GM12878 (cell line): ENCODE measurements around the gene RINL. TPM values are rescaled to one million over a fixed set of nuclear protein-coding genes. Genes with fewer than 3 reads are reported as not detected.

ENCODE experiments used
- ATAC-seq: fragments of 200-7000 bp; cut with Tn5 transposase; 3 replicates; pipeline ENCODE4 v1.9.1; 2020; ENCODE audit warnings: mild to moderate bottlenecking, moderate library complexity
- BruUV-seq: library from RNA; stranded (reverse); fragments of 400-500 nt; replicated peaks from 2 replicates; lab custom pipeline; 2021; lab: Mats Ljungman, UMichigan
- CTCF ChIA-PET: fragments of 300-600 bp; sonication (Branson Sonifier 250); formaldehyde crosslinking; extraction: SDS; loops from one replicate; lab custom pipeline; 2021; ENCODE audit warnings: inconsistent platforms; lab: Yijun Ruan, JAX
- POLR2A ChIA-PET: fragments of 350-600 bp; formaldehyde crosslinking; extraction: SDS; loops from one replicate; lab custom pipeline; 2021; ENCODE audit warnings: inconsistent platforms; lab: Charles Lee
- RAD21 ChIA-PET: fragments of 300-600 bp; sonication (Branson Sonifier 250); formaldehyde crosslinking; loops from one replicate; lab custom pipeline; 2023; ENCODE audit warnings: antibody characterized with exemption; ENCODE audit not compliant: unreplicated experiment; lab: Charles Lee
- SMC1A ChIA-PET: fragments of 300-600 bp; sonication (Branson Sonifier 250); formaldehyde crosslinking; loops from one replicate; lab custom pipeline; 2023; ENCODE audit not compliant: unreplicated experiment, uncharacterized antibody; lab: Charles Lee
- DNase-seq: peaks from one replicate; pipeline ENCODE4 v3.0.0-alpha.2; 2011; ENCODE audit warnings: low read depth, low spot score
- FAIRE-seq: peaks from 3 replicates; lab custom pipeline; 2011; peaks lifted over from hg19 to GRCh38; lab: Jason Lieb, UNC
- H2AFZ ChIP-seq: 2 replicates; pipeline ENCODE4 v1.6.0; 2011; ENCODE audit warnings: low read depth, low read length, control low read depth; ENCODE audit not compliant: control insufficient read depth
- H3K27ac ChIP-seq: 2 replicates; pipeline ENCODE4 v1.5.1; 2011; ENCODE audit warnings: control low read depth; ENCODE audit not compliant: control insufficient read depth, insufficient read depth
- H3K27me3 ChIP-seq, 2 experiments: replicated peaks in 1 of 2; 2 replicates each; pipeline versions ENCODE4 v1.6.0 to v1.6.1; 2011; ENCODE audit warnings: low read length in 1 of 2; ENCODE audit not compliant: control insufficient read depth in 2 of 2, insufficient read depth in 2 of 2
- H3K36me3 ChIP-seq, 2 experiments: 2 replicates each; pipeline ENCODE4 v1.5.1; 2011; ENCODE audit warnings: low read length in 1 of 2; ENCODE audit not compliant: control insufficient read depth in 2 of 2, insufficient read depth in 2 of 2
- H3K4me1 ChIP-seq: 2 replicates; pipeline ENCODE4 v1.6.1; 2011; ENCODE audit warnings: mild to moderate bottlenecking, low read length, moderate library complexity, mixed read lengths; ENCODE audit not compliant: control insufficient read depth, insufficient read depth
- H3K4me2 ChIP-seq: 2 replicates; pipeline ENCODE4 v1.6.0; 2011; ENCODE audit warnings: control low read depth; ENCODE audit not compliant: control insufficient read depth, insufficient read depth
- H3K4me3 ChIP-seq: fragments of 200-600 bp; sonication (generic); 2 replicates; pipeline ENCODE4 v1.5.1; 2016
- H3K79me2 ChIP-seq: 2 replicates; pipeline ENCODE4 v1.6.0; 2011; ENCODE audit warnings: low read length; ENCODE audit not compliant: control insufficient read depth, insufficient read depth
- H3K9ac ChIP-seq: 2 replicates; pipeline ENCODE4 v1.8.0; 2011; ENCODE audit warnings: low read length, control low read depth, mixed read lengths; ENCODE audit not compliant: control insufficient read depth, insufficient read depth
- H3K9me3 ChIP-seq: replicated peaks from 3 replicates; pipeline ENCODE4 v1.5.1; 2011; ENCODE audit warnings: mild to moderate bottlenecking, low read length; ENCODE audit not compliant: control insufficient read depth, insufficient read depth
- H4K20me1 ChIP-seq: 2 replicates; pipeline ENCODE4 v1.6.0; 2011; ENCODE audit not compliant: control insufficient read depth, insufficient read depth
- BRCA1 ChIP-seq: IDR thresholded peaks from 2 replicates; pipeline ENCODE4 v1.6.1; 2011; ENCODE audit warnings: low read depth, low read length, improper control_type of control experiment
- NBN ChIP-seq: fragments of 450-650 bp; IDR thresholded peaks from 2 replicates; pipeline ENCODE4 v1.6.1; 2016
- NR2F1 ChIP-seq: fragments of 450-650 bp; conservative IDR thresholded peaks from 2 replicates; pipeline ENCODE4 v1.6.1; 2017; ENCODE audit warnings: mild to moderate bottlenecking
- PML ChIP-seq: IDR thresholded peaks from 2 replicates; pipeline ENCODE4 v1.6.1; 2012; ENCODE audit warnings: low read length, inconsistent platforms
- POLR2A ChIP-seq: IDR thresholded peaks from 2 replicates; pipeline ENCODE4 v1.6.1; 2011; ENCODE audit warnings: low read depth, mild to moderate bottlenecking, low read length
- POLR2AphosphoS2 ChIP-seq: IDR thresholded peaks from 2 replicates; pipeline ENCODE4 v1.6.1; 2011; ENCODE audit warnings: low read depth, mild to moderate bottlenecking, low read length, improper control_type of control experiment, moderate library complexity
- POLR2AphosphoS5 ChIP-seq: IDR thresholded peaks from 2 replicates; pipeline ENCODE4 v1.6.1; 2011; ENCODE audit warnings: mild to moderate bottlenecking, low read length, inconsistent platforms
- SMAD5 ChIP-seq: IDR thresholded peaks from 2 replicates; pipeline ENCODE4 v1.6.1; 2016; ENCODE audit warnings: antibody characterized with exemption, low read depth
- SREBF2 ChIP-seq: IDR thresholded peaks from 2 replicates; pipeline ENCODE4 v1.6.1; 2012; ENCODE audit warnings: mild to moderate bottlenecking, low read length
- TAF1 ChIP-seq: IDR thresholded peaks from 2 replicates; pipeline ENCODE4 v1.6.1; 2011; ENCODE audit warnings: mild to moderate bottlenecking, low read depth, low read length, borderline replicate concordance
- WGBS: methylation state at CpG from one replicate; pipeline ENCODE4 v1.1.6; 2016; ENCODE audit warnings: low lambda C conversion rate; ENCODE audit not compliant: insufficient replicate concordance, insufficient coverage; ENCODE audit errors: missing lambda C conversion rate; 5-methylcytosine and 5-hydroxymethylcytosine counted together
- in situ Hi-C: fragments of 300-500 bp; cut with MboI; formaldehyde crosslinking; loops from 9 replicates; pipeline ENCODE4 v1.14.3; 2018; ENCODE audit warnings: mixed read lengths
- intact Hi-C: fragments of 100-400 bp; cut with micrococcal nuclease; formaldehyde crosslinking; loops from one replicate; pipeline ENCODE4 v1.14.2; 2022; ENCODE audit not compliant: unreplicated experiment
- polyA plus RNA-seq, 11 experiments: library from polyadenylated mRNA; depleted of rRNA in 4 of 11; unstranded in 6 of 11; stranded (reverse) in 5 of 11; fragments of >200 nt; fragmentation: Nextera tagmentation in 4 of 11; fragmentation: Illumina TruSeq in 1 of 11; extraction: Ambion mirVana in 4 of 11; extraction: Trizol in 1 of 11; gene quantifications; 1 replicate in 1 of 11; 2 replicates in 10 of 11; pipeline versions ENCODE4 v1.2.1 to v1.2.3, GENCODE V29; 2011 to 2016; ENCODE audit warnings: inconsistent platforms in 2 of 11, missing spikeins in 2 of 11, low read depth in 1 of 11
- total RNA-seq, 4 experiments: library from RNA; depleted of rRNA in 3 of 4; stranded (reverse); fragments of >200 nt in 3 of 4; fragmentation: Illumina TruSeq in 1 of 4; extraction: Trizol in 1 of 4; gene quantifications; 2 replicates each; pipeline versions ENCODE4 v1.2.1 to v1.2.3, GENCODE V29; 2013 to 2021
- TF ChIP-seq, protein P1 (sequence below): fragments of 450-650 bp; formaldehyde crosslinking; IDR thresholded peaks from 2 replicates; pipeline ENCODE4 v1.5.0; 2022; ENCODE audit warnings: mild to moderate bottlenecking, missing genetic modification characterization
- TF ChIP-seq, protein P2 (sequence below): IDR thresholded peaks from 2 replicates; pipeline ENCODE4 v1.6.1; 2012; ENCODE audit warnings: mild to moderate bottlenecking, low read depth, low read length
- TF ChIP-seq, protein P3 (sequence below): fragments of 450-650 bp; IDR thresholded peaks from 2 replicates; pipeline ENCODE4 v1.6.1; 2016; ENCODE audit warnings: mild to moderate bottlenecking

Gene RINL
- total and polyA plus RNA-seq, 10 of the 15 experiments (the other 5 are each of a cell fraction or from before 2014, with no cell fraction given), result 14.5 to 64.2 (median 47.6) TPM

DNA sequence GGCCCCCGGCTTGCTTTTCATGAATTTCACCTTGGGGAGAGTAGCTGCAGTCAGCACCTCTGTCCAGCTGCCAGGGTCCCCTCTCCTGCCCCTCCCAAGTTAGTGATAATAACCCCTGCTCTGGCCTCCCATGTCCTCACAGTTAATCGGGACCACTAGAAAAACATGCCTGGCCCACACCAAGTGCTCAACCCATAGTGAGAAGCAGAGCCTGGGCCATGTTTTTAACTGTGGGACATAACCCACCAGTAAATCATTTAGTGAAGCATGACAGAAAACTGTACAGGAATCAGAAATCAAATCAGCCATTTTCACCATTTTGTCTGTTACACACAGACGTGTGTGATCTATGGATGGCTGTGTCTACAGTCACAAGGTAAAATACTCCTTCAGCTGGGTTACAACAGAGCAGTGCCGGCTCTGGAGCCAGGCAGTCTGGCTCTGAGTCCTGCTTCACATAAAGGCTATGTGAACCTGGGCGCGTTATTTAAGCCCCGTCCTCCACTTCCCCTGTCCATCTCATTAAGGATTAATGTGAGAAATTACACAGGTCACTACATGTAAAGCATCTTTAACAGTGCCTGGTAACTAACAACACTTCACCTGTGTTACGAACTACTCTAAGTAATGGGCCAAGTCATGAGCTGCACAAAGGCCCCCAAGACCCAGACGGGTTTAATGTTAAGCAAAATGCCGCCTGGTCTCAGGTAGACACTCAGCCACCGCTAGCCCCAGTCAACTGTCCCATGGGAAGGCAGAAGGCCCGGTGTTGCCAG, 38.9 kb downstream of the RINL start (continued):
- TF ChIP-seq, protein P1, sequence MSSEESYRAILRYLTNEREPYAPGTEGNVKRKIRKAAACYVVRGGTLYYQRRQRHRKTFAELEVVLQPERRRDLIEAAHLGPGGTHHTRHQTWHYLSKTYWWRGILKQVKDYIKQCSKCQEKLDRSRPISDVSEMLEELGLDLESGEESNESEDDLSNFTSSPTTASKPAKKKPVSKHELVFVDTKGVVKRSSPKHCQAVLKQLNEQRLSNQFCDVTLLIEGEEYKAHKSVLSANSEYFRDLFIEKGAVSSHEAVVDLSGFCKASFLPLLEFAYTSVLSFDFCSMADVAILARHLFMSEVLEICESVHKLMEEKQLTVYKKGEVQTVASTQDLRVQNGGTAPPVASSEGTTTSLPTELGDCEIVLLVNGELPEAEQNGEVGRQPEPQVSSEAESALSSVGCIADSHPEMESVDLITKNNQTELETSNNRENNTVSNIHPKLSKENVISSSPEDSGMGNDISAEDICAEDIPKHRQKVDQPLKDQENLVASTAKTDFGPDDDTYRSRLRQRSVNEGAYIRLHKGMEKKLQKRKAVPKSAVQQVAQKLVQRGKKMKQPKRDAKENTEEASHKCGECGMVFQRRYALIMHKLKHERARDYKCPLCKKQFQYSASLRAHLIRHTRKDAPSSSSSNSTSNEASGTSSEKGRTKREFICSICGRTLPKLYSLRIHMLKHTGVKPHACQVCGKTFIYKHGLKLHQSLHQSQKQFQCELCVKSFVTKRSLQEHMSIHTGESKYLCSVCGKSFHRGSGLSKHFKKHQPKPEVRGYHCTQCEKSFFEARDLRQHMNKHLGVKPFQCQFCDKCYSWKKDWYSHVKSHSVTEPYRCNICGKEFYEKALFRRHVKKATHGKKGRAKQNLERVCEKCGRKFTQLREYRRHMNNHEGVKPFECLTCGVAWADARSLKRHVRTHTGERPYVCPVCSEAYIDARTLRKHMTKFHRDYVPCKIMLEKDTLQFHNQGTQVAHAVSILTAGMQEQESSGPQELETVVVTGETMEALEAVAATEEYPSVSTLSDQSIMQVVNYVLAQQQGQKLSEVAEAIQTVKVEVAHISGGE (CRISPR knock-in tag), result no peak
- no peak for TF ChIP-seq TAF1
- TF ChIP-seq NR2F1, result no peak

GRCh38 chr19:38838208-38838985, 39.7 kb downstream of the RINL start:
- no peak for ATAC-seq
- Histone ChIP-seq H3K36me3 (peaks cover 45 to 59% of the 10 kb centered on the region in 2 experiments), H2AFZ (no peak overlapping the region), H3K9ac (no peak overlapping the region), H3K27ac (no peak overlapping the region), H3K4me3 (no peak overlapping the region), H3K9me3 (no peaks in the 10 kb centered on the region), H4K20me1 (peaks cover 2% of the 10 kb centered on the region), H3K27me3 (no peaks in the 10 kb centered on the region), H3K4me2 (no peak overlapping the region), H3K4me1 (peaks cover 11% of the 10 kb centered on the region), H3K79me2 (peaks cover 9% of the 10 kb centered on the region)
- ChIA-PET SMC1A (no interaction called here), CTCF (interaction anchor here (0.5 kb wide), 1 partner anchor 327 kb away, joined by 6 read pairs; no protein-coding TSS in a partner anchor), POLR2A (interaction anchor here (0.5 to 1.5 kb wide), 2 partner anchors 10 to 27 kb away, joined by 4 to 8 read pairs; no protein-coding TSS in a partner anchor), RAD21 (no interaction called here)
- WGBS, result 71% methylated on average over 19 of the region's 19 CpGs
- intact Hi-C loops (loop anchor here (10.0 kb wide), 2 partner anchors 46 to 294 kb away; no protein-coding TSS in a partner anchor), in situ Hi-C loops (no loop called here)
- DNase-seq, result no peak
- FAIRE-seq, result no peak
- BruUV-seq, result no TSS peak
- TF ChIP-seq POLR2AphosphoS5 (peak; percentile 77), POLR2A (peak; percentile 72), SMAD5 (no peak), BRCA1 (no peak), PML (no peak), POLR2AphosphoS2 (peak; percentile 30; the same call in 1 of the 2 replicates), NBN (no peak), SREBF2 (no peak)
- TF ChIP-seq, protein P2, sequence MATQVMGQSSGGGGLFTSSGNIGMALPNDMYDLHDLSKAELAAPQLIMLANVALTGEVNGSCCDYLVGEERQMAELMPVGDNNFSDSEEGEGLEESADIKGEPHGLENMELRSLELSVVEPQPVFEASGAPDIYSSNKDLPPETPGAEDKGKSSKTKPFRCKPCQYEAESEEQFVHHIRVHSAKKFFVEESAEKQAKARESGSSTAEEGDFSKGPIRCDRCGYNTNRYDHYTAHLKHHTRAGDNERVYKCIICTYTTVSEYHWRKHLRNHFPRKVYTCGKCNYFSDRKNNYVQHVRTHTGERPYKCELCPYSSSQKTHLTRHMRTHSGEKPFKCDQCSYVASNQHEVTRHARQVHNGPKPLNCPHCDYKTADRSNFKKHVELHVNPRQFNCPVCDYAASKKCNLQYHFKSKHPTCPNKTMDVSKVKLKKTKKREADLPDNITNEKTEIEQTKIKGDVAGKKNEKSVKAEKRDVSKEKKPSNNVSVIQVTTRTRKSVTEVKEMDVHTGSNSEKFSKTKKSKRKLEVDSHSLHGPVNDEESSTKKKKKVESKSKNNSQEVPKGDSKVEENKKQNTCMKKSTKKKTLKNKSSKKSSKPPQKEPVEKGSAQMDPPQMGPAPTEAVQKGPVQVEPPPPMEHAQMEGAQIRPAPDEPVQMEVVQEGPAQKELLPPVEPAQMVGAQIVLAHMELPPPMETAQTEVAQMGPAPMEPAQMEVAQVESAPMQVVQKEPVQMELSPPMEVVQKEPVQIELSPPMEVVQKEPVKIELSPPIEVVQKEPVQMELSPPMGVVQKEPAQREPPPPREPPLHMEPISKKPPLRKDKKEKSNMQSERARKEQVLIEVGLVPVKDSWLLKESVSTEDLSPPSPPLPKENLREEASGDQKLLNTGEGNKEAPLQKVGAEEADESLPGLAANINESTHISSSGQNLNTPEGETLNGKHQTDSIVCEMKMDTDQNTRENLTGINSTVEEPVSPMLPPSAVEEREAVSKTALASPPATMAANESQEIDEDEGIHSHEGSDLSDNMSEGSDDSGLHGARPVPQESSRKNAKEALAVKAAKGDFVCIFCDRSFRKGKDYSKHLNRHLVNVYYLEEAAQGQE, result no peak
- TF ChIP-seq, protein P3, sequence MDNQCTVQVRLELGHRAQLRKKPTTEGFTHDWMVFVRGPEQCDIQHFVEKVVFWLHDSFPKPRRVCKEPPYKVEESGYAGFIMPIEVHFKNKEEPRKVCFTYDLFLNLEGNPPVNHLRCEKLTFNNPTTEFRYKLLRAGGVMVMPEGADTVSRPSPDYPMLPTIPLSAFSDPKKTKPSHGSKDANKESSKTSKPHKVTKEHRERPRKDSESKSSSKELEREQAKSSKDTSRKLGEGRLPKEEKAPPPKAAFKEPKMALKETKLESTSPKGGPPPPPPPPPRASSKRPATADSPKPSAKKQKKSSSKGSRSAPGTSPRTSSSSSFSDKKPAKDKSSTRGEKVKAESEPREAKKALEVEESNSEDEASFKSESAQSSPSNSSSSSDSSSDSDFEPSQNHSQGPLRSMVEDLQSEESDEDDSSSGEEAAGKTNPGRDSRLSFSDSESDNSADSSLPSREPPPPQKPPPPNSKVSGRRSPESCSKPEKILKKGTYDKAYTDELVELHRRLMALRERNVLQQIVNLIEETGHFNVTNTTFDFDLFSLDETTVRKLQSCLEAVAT, result no peak
